NOMO-1 (cell line): ENCODE results near the gene LIN28B.
"Not testable (repeated sequence)": the region's sequence is repeated elsewhere in the genome, so short reads cannot be mapped to it uniquely, and the experiment has no call there.

ENCODE experiments used
- DNase-seq, 2 experiments: peaks; one replicate each; lab custom pipeline; 2025; ENCODE audit not compliant: unreplicated experiment in 2 of 2; lab: John Stamatoyannopoulos, UW

LIN28B gene

DNA sequence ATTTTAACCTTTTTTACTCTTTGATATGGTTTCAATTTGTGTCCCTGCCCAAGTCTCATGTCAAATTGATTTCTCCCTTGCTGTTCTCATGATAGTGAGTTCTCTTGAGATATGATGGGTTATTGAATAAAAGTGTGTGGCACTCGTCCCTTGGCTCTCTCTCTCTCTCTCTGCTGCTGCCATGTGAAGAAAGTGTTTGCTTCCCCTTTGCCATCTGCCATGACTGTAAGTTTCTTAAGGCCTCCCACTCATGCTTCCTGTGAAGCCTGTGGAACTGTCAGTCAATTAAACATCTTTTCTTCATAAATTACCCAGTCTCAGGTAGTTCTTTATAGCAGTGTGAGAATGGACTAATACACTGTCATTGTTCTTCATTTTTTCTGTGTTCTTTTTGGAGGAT lies 48.5 kb downstream of the LIN28B start:
- no peak for DNase-seq

DNA sequence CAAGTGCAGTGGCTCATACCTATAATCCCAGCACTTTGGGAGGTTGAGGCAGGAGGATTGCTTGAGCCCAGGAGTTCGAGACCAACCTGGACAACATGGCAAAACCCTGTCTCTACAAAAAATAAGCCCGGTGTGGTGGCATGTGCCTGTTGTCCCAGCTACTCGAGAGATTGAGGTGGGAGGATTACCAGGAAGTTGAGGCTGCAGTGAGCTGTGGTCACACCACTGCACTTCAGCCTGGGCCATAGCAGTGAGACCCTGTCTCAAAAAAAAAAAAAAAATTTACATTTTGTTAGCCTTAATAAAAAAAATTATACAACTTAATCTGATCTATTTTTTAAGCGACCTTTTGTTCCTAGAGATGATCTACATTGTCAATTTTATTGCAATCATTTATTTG lies 56.6 kb downstream of the LIN28B start:
- not testable (repeated sequence) for DNase-seq

DNA sequence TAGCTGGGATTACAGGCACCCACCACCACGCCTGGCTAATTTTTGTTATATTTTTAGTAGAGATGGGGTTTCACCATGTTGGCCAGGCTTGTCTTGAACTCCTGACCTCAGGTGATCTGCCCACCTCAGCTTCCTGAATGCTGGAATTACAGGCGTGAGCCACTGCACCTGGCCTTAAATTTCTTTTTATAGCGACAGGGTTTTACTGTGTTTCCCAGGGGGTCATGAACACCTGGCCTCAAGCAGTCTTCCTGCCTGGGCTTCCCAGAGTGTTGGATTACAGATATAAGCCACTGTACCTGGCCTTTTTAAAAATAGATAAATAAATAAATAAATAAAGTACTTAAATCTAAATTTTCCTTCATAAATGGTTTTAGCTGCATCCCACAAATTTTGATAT lies 57.5 kb downstream of the LIN28B start:
- DNase-seq: no peak

DNA sequence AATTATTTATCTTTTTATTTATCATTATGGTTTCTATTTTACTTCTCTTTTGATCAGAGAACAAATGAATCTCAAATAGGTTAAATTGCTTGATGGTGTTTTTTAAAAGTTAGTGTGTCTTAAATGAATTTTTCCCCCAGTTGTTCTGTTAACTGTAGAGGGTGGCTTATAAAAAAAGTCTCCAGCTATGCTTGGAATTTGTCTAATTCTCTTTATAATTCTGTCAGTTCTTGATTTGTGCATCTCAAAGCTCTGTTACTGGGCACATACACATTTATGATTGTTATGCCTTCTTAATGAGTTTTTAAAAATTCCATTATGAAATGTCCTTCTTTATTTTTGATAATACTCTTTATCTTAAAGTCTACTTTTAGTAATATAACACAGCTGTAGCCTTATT lies 58.0 kb downstream of the LIN28B start:
- no peak for DNase-seq

DNA sequence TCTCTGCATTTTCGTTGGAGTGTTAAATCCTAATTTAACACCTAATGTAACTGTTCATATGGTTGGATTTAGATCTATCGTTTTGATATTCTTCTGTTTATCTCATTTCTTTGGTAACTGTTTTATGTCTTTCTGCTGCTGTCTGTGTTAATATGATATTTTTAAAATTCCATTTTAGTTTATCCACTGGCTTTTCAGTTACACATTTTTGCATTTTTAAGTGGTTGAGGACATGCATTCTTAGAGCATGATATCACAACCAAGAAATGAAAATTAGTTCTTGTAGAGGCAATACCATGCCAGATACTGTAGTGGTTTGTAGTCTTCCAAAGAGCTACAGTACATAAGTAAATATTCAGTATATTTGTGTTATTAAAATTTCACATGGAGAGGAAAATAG lies 58.6 kb downstream of the LIN28B start:
- no peak for DNase-seq

DNA sequence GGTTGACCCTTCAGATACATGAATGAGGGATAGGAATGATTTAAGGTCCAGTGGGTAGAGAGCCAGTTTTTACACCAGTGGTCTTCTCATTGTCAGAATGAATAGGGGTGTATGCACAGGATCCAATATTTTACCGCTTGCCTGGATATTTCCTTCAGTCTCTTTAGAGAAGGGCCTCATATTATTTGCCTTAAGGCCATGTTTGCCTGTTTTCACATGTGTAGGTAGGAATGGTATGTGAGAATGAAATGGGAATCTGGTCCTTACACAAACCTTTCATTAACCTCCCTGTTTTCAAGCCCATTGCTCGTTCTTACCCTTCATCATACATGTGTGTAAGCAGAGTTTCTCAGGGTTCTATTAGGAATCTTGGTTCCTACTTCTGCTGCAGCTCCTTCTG lies 62.4 kb downstream of the LIN28B start:
- DNase-seq: no peak

DNA sequence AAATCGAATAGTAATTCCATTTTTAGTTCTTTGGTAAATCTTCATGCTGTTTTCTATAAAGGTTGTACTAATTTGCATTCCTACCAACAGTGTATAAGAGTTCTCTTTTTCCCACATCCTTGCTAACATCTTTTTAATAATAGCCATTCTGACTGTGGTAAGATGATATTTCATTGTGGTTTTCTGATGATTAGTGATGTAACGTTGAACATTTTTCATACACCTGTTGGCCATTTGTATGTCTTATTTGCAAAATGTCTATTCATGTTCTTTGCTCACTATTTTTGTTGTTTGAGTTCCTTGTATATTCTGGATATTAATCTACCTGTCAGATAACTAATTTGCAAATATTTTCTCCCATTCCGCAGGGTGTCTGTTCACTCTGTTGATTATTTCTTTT lies 64.5 kb downstream of the LIN28B start:
- no peak for DNase-seq

DNA sequence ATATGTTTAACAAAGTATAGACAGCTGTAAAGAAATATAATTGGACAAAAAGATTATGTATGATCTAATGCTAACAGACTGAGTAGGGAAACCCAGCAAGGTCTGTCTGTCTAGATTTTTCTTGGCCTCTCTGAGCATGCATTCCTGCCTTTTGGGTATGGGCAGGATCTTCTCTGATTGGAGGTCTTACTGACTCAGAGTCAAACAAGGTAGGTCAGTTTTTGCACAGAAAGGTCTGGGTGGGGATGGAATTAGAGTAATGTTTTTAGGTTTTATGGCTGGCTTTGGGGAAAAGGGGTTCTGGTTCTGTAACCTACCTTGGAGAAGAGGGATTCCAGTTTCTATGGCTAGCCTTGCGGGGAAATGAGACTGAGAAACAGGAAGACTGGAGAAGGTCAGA lies 65.5 kb downstream of the LIN28B start:
- DNase-seq: no peak

DNA sequence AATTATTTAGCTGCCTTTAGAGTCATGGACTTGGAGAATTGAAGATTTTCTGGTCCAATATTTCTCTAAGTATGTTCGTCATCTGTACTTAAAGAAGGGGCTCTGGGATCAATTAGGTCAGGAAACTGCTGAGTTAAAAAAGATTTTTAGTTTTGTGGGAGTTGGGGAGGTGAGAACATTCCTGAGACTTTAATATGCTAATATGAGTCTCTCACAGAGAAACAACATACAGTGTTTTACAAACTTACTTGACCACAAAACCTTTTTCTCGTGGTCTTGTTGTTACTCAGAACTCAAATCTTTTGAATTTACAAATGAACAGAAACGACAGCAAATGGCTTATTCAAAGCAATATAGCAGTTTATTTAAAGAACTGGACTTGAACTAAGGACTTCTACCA lies 67.9 kb downstream of the LIN28B start:
- DNase-seq: no peak

DNA sequence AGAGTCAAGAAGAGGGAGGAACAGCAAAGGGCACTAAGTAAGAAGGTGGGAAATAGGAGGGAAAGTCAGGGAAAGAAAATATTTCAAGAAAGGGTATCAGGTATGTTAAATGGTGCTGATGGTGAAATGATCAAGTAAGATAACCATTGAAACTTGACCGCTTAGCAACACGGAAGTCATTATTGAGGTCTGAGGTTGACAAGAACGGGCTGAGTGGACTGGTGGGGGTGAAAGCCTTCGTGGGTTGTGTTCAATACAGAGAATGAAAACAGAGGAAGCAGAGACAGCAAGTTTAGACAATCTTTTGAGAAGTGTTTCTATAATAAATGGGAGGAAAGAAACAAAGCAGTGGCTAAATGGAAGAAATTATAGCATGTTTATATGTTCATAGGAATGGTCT lies 72.0 kb downstream of the LIN28B start:
- DNase-seq: no peak

DNA sequence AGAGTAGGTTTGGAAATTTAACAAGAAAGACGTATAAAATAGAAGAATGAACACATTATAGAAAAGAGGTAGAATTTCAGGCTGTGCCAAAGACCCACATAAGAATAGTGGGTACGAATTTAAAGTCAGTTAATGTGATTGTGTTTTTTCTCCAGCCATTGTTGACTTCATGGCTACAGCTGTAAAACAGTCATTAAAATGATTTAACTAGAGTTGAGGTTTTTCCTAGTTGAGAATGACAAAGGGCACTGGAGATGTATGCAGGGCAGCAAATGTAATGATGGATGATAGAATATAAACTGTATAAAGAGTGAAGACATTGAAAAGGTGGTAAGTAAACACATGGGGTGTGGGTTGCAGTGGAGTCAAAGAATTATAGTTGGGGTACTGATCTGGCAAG lies 72.7 kb downstream of the LIN28B start:
- no peak for DNase-seq

DNA sequence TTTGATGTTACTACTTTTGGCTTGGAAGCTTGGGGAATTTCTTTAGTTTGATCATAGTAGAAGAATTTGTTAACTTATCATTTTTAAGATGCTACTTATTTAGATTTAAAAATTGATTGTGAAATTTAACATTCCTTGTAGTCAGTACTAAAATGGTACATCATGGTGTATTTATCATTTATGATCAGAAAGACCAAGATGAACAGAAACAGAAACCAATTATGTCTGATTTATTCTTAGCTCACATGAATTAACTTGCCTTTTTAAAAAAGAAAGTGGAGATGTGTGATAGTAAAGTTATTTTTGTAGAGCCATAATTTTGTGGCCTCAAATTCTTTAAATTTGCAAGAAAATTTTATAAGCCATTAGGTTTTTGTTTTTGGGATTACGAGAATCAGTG lies 77.6 kb downstream of the LIN28B start:
- DNase-seq: no peak

DNA sequence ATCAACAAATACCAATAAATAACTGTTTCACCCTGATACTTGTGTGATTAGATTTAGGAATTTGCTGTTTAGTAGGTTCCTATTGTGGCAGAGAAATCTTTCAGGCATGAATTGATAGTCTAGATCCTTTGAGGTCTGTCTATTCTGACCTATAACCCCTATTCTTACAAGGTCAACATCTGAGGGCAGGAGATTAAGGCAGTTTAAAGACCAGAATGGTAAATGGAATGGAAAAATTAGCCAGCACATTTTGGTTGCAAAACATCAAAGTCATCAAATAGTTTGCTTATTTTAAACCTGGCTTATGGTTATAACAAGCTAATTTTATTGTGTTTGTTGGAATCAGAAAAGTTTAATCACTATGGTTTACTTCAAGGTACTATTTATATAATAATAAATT lies 78.4 kb downstream of the LIN28B start:
- DNase-seq: no peak

DNA sequence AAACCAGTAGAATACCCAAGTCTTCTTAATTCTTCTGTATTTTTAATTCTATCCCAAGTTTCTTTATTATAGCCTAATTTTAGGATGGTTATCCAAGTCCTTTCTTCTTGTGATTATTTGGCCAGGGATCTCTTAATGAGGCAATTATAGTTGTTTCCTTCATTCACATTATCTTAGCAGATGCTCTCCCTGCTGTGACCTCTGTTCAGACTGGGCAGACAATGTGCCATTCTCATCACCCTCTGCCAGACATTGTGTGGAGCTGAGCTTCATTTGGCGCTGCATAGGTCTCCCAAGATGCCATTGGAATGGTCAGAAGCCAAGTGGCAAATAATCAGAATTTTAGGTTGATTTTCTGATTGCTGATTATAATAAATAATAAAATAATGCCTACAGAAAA lies 79.4 kb downstream of the LIN28B start:
- DNase-seq: no peak

DNA sequence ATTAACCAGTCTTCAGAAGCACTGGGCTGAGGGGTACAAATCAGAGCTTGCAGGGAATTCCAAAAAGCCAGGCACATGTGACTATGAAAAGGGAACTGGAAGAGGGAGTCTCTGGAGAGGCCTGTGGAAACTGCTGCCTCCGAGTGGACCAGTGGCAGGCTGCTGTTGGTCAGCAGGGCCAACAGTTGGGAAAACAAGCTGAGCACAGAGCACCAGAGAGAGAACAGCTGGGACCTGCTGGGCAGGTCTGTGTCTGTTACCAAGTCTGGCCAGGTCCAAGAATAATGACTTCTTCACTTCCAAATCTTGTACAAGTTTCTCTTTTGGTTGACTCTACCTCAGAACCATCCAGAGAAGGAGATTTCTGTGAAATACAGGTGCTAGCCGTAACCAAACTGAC lies 81.4 kb downstream of the LIN28B start:
- no peak for DNase-seq

DNA sequence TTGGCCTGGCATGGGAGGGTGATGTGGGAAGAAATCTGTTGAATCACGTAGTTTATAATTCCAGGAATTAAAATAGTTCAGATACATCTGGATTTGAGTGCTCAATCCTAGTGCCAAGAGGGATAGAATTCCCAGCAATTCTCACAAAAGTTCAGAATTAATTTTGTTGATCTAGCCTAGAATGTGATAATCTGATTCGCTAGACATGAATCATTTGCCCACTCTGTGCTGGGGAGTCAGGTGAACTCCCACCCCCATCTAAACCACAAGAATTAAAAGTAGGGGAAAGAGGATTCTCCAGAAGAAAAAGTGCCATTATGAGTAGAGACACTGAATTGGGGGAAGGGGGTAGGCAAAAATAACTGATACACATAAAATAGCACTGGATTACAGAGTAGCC lies 85.0 kb downstream of the LIN28B start:
- no peak for DNase-seq

DNA sequence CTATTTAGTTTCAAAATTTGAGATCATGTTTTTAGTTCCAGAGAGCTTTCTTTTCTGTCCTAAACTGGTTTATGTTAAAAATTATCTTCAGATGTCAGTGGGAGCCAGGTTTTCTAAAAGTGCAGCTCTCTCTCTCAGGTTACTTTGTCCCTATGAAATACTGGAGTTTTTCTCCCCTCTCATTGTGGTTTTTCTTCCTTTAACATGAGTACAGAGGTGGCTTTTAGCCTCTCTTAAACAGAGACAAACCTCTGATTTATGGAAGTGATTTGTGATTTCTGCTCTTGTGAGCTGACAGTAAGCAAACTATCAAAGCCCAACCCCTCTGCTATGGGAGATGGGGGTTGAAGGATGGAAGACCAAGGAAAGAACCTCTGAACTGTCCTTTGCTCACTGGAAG lies 85.7 kb downstream of the LIN28B start:
- no peak for DNase-seq

DNA sequence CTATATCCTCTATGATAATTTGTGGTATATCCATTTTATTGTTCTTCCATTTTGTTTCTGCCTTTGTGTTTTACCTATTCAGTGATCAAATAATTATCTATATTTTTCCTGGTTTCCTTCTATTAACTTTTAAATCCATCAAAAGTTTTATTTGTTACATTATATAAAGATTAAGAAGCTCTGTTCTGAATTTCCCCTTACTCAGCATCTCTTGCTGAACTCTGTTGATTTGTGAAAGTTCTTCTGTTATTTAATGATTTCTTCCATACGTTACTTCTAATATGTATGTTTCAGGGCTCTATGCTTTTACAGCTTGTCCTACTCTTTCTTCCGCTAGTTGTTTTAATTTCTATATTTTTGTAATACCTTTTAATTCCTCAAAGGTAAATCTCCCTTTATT lies 87.1 kb downstream of the LIN28B start:
- no peak for DNase-seq

DNA sequence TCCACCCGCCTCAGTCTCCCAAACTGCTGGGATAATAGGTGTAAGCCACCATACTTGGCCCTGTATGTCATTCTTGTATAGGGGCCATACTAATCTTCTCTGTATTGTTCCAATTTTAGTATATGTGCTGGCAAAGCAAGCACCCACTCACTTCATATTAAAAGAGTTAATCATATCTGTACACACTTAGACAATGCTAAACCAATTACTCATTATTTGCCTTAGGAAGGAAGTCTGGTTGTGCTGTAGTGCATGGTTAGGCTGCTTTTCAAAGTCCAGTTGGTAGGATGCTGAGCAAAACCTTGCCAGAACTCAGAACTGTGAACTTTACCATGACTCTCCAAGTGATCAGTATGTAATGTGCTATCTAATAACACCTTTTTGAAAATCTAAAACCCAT lies 88.6 kb downstream of the LIN28B start:
- no peak for DNase-seq

DNA sequence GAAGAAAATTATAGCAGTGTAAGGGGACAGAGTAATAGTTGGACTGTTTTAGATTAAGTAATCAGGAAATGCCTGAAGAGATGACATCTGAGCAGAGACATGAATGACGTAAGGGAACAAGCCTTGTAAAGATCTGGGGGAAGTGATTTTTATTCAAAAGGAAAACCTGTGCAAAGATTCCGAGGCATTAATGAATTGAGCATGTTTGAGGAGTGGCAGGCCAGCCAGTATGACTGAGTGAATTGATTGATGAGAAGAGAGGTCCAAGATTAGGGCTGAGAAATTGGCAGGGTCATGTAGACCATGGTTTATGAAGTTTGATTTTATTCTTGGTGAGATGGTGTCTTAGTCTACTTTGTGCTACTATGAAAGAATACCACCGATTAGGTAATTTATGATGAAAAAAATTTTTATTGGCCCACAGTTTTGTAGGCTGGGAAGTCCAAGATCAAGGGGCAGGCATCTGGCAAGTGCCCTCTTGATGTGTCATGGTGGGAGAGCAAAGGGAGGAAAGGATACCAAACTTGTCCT lies 95.1 kb downstream of the LIN28B start:
- DNase-seq: no peak

DNA sequence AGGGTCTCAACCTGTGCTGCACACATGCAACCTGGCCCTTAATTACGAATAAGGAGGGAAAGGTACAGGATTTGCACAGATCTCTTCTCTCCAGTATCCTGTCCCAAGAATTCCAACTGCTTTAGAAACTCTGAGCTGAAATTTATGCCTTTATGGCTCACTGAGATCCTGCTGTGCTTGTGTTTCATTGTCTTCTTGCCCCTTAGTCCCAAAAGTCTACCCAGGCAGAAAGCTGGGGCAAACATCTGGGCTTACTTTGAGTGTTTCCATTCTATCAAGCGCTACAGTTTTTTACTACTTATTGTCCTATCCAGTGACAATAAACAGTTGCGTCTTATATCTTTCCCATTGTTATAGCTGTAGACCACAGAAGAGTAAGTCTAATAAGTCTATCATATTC lies 99.7 kb downstream of the LIN28B start:
- no peak for DNase-seq

DNA sequence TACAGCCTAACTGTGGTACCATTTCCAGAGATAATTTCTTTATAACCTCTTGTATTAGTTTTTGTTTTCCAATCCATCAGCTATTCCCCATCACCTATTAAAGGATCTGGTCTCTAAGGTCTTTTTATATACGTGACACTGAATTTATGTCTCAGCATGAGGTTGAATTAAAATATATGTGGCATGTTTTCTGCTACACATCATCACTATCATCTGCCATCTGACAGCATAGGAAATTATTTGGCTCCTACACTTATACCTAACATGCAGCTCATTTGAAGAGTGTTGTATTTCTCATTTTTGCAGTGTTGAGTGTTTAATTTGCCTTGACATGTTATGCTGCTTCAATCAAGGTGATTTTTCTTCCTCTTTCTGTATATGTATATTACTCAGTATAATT lies 100.3 kb downstream of the LIN28B start:
- no peak for DNase-seq

DNA sequence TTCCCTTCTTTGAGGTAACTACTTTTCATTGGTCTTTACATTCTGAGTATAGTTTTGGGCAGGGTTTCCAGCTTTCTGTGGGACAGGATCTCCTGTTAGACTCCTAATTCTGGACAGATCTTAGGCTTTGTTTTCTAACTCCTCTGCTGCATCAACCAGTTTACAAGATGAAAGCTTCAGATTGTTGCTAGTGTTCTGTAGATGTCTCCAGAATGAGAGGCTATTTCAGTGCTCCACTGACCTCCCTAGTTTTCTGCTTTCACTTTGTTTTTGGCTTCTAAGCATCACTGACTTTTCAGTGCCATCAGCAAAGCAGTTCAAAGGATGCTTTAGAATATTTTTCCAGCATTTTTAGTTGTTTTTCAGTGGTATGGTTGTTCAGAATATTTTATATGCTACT lies 101.4 kb downstream of the LIN28B start:
- no peak for DNase-seq

DNA sequence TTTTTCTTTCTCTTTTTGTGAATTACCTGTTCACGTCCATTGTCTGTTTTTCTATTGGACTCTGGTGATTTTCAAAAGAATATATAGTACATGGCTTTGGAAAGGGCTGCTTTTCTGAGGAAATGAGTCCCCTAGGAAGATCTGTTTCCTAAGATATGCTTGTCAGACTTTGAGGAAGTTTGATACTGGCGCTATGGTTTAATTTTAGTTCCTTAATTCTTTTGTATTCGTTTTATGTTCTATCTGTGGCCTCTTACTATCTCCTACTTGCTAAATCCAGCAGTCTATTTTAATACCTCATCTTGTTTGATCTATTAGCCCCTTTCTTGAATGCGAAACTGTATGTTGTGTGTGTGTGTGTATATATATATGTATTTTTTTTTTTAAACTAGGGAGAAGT lies 101.9 kb downstream of the LIN28B start:
- DNase-seq: no peak
